Activated CD8-positive, alpha-beta memory T cell treated with anti-CD3 and anti-CD28 coated beads, Interleukin-2, amount 10 ng/mL, durations not matched to agents 7 days and 5 days (primary cell): ENCODE results near the gene PEX10. TPM values are rescaled to one million over a fixed set of nuclear protein-coding genes. Genes with fewer than 3 reads are reported as not detected.

Experiments
- ATAC-seq: fragments of 150-1000 bp; cut with Tn5 transposase; one replicate; pipeline ENCODE4 v1.10.0; 2021; ENCODE audit warnings: moderate library complexity
- CTCF ChIA-PET: fragments of 350-600 bp; sonication (Branson Sonifier 250); formaldehyde crosslinking; loops from one replicate; lab custom pipeline; 2021; ENCODE audit warnings: antibody characterized with exemption; lab: Charles Lee
- DNase-seq: peaks from one replicate; pipeline ENCODE4 v3.0.0-alpha.2; 2020
- H3K27ac Mint-ChIP-seq: one replicate; pipeline ENCODE4 v1.8.0; 2021; ENCODE audit warnings: mild to moderate bottlenecking, mixed read lengths
- H3K27me3 Mint-ChIP-seq: one replicate; pipeline ENCODE4 v1.8.0; 2021; ENCODE audit warnings: mixed read lengths
- H3K36me3 Mint-ChIP-seq: one replicate; pipeline ENCODE4 v1.8.0; 2021; ENCODE audit warnings: mild to moderate bottlenecking, mixed read lengths
- H3K4me1 Mint-ChIP-seq: one replicate; pipeline ENCODE4 v1.8.0; 2021; ENCODE audit warnings: mixed read lengths
- H3K4me3 Mint-ChIP-seq: one replicate; pipeline ENCODE4 v1.8.0; 2021; ENCODE audit warnings: mild to moderate bottlenecking, moderate library complexity, mixed read lengths
- H3K9me3 Mint-ChIP-seq: one replicate; pipeline ENCODE4 v1.8.0; 2022; ENCODE audit warnings: low read depth, mixed read lengths
- total RNA-seq, 2 experiments: library from RNA; stranded (reverse); gene quantifications; one replicate each; pipeline ENCODE4 v1.2.3, GENCODE V29; 2021

The PEX10 gene
- total RNA-seq, 2 experiments from 2014 or later, result 8.7 to 12.3 TPM

DNA sequence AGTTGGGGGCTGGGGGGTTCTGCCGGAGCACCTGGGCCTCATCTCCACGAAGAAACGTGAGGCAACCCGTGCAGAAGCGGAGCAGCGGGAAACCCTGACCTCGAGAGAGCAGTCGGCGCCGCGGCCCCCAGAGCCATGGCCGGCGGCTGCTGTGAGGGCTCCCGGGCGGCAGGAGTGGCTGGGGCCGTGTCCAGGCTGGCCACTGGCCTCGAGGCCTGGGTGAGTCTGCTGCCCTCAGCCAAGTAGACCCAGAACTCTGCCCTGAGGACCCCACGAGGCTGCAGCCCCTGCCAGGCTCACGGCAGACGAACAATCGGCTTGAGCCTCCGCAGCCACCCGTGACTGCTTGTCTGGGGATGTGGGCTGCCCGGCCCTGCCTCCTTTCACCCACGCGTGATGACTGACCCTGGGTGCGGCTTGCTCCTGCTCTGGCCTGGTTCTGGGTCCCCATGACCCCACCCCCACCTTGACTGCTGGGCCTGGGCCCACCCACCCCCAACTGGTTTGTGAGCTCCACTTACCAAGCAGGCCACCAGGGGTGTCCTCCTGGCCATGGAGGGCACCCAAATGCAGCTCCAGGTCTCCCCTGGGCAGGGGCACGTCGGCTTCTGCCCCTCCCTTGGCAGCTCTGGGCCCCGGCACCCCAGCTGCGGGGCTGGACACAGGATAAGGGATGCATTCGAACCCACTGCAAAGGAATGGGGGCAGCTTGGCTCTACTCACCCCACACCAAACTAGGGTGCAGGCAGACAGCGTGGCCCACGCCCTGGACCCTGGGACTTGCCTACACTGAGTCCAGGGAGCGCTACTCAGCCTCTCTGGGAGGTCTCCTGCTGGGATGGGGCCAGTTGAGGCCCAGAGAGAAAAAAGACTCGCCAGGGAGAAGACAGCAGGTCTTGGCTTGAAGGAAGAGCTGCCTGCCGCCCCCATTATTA, 55.2 kb downstream of the PEX10 start:
- ATAC-seq (no peak), DNase-seq (no peak)
- Mint-ChIP-seq H3K9me3 (no peaks in the 10 kb centered on the region), H3K36me3 (no peaks in the 10 kb centered on the region), H3K27me3 (no peaks in the 10 kb centered on the region), H3K4me1 (no peaks in the 10 kb centered on the region), H3K27ac (no peak overlapping the region), H3K4me3 (no peak overlapping the region)
- CTCF ChIA-PET, result no interaction called here

- H3K27me3 Mint-ChIP-seq, result no peaks in the 10 kb centered on the region
- DNase-seq, result no peak
- H3K4me1 Mint-ChIP-seq, result no peaks in the 10 kb centered on the region
- H3K36me3 Mint-ChIP-seq, result no peaks in the 10 kb centered on the region
- no peak for ATAC-seq
- H3K27ac Mint-ChIP-seq, result no peak overlapping the region
- no peak overlapping the region for H3K4me3 Mint-ChIP-seq
- H3K9me3 Mint-ChIP-seq, result no peaks in the 10 kb centered on the region
- CTCF ChIA-PET, result no interaction called here
Measured at GRCh38 chr1:2356401-2356800, 56.0 kb downstream of the PEX10 start.

DNA sequence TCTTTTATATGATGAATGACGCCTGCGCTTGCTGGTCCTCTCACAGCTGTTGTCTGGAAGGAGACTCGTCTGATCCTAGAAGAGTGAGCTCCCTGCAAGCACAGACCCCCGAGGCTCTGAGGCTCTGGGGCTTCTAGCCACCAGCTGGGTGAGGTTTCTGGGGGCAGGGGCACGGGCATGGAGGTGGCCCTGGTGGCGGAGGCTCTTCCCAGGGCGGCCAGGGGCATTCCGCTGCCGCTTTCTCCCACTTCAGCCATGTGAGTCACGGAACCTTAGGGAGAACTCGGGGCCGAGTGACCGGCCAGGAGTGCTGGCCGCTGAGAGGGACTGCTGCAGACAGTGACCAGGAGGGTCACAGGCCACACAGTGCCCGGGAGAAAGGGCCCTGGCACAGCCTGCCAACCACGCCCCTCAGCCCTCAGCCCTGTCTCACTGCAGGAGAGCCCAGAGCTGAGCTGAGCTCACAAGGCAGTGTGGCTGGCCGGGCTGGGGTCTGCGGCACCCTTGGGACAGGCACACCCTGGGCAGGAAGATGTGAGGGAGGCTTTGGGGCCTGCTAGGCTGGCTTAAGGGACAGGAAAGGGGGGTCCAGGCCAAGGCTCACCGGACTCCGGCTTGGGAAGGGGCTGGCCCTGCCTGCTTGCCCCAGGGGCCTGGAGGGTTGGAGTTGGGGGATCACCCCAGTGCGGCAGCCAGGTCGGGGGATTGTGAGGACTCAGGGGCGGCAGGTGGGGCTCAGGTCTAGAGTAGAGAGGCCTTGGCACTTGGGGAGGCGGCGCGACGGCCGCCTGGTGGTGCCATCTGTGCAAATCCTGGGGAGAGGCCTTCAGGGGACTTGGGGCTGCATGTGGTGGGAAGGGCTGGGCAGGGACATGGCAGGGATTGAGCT, 56.7 kb downstream of the PEX10 start:
- Mint-ChIP-seq H3K27me3 (no peaks in the 10 kb centered on the region), H3K9me3 (no peaks in the 10 kb centered on the region), H3K27ac (no peak overlapping the region), H3K4me3 (no peak overlapping the region), H3K36me3 (no peaks in the 10 kb centered on the region), H3K4me1 (no peaks in the 10 kb centered on the region)
- CTCF ChIA-PET, result no interaction called here
- no peak for ATAC-seq
- DNase-seq, result no peak

- no peaks in the 10 kb centered on the region for H3K9me3 Mint-ChIP-seq
- ATAC-seq (no peak), DNase-seq (no peak)
- CTCF ChIA-PET, result no interaction called here
- H3K4me3 Mint-ChIP-seq, result no peak overlapping the region
- no peaks in the 10 kb centered on the region for H3K27me3 Mint-ChIP-seq
- no peak overlapping the region for H3K27ac Mint-ChIP-seq
- H3K4me1 Mint-ChIP-seq, result no peaks in the 10 kb centered on the region
- no peaks in the 10 kb centered on the region for H3K36me3 Mint-ChIP-seq
Measured at GRCh38 chr1:2354511-2355372, 57.6 kb downstream of the PEX10 start.

Other genes with a start within 250 kb of the PEX10 start
- gene FAAP20, start 217.8 kb downstream of the PEX10 start, total RNA-seq, result 10 to 100 TPM; 52.5 to 55.7 TPM
- 10 to 100 TPM; 35.0 to 42.9 TPM for gene SKI, start 184.2 kb downstream of the PEX10 start, total RNA-seq
- gene MORN1, start 21.0 kb downstream of the PEX10 start, total RNA-seq, result 1 to 10 TPM; 8.0 to 8.5 TPM
- gene RER1, start 20.7 kb downstream of the PEX10 start, total RNA-seq, result 100 to 1,000 TPM; 146 to 174 TPM
- gene PLCH2, start 63.7 kb upstream of the PEX10 start, total RNA-seq, result 10 to 100 TPM in 1 of 2 experiments, 1 to 10 TPM in 1; 6.5 to 13.5 TPM
- gene PANK4, start 114.0 kb upstream of the PEX10 start, total RNA-seq, result 10 to 100 TPM; 72.2 to 91.2 TPM
- gene HES5, start 117.7 kb upstream of the PEX10 start, total RNA-seq, result not detected
- gene TNFRSF14, start 143.8 kb upstream of the PEX10 start, total RNA-seq, result 100 to 1,000 TPM; 106 to 111 TPM
- gene PRXL2B, start 174.2 kb upstream of the PEX10 start, total RNA-seq, result 10 to 100 TPM; 22.4 to 26.2 TPM
- gene MMEL1, start 220.5 kb upstream of the PEX10 start, total RNA-seq, result under 1 TPM in 1 of 2 experiments, not detected in 1; 0.58 TPM